ENCODE data around the gene UCN2. TPM values are rescaled to one million over a fixed set of nuclear protein-coding genes. Genes with fewer than 3 reads are reported as not detected.

UCN2 gene
- not detected for total RNA-seq

- ATAC-seq = no peak
- DNase-seq (ENCODE audit: low spot score) = no peak
These were observed at the start of gene UCN2 for GRCh38 chr3:48563382-48563918. UCN2 (minus strand) TSS chr3:48563781; CDS start chr3:48563124, 657 bp downstream.

GRCh38 chr3:48612309-48612708 lies 48.7 kb upstream of the UCN2 start:
- DNase-seq (ENCODE audit: low spot score) (no peak), ATAC-seq (no peak)

- DNase-seq (ENCODE audit: low spot score) (peak; percentile 95), ATAC-seq (peak; percentile 98)
These were observed 45.8 kb upstream of the UCN2 start, which contains the start of gene UQCRC1 for GRCh38 chr3:48609088-48610005. UQCRC1 (minus strand) TSS chr3:48609646; CDS start chr3:48609620, 26 bp downstream.

GRCh38 chr3:48607519-48607918 lies 43.9 kb upstream of the UCN2 start:
- ATAC-seq (no peak), DNase-seq (ENCODE audit: low spot score) (no peak)

GRCh38 chr3:48601622-48601994 lies 38.0 kb upstream of the UCN2 start:
- DNase-seq (ENCODE audit: low spot score) = no peak

GRCh38 chr3:48600711-48601621 lies 37.4 kb upstream of the UCN2 start:
- ATAC-seq (no peak), DNase-seq (ENCODE audit: low spot score) (no peak)

More at GRCh38 chr3:48601622-48601994, 38.0 kb upstream of the UCN2 start:
- no peak for ATAC-seq

- DNase-seq (ENCODE audit: low spot score) = no peak
- no peak for ATAC-seq
These were observed 36.1 kb upstream of the UCN2 start for GRCh38 chr3:48599509-48600285.

- no peak for ATAC-seq
These were observed 35.5 kb upstream of the UCN2 start for GRCh38 chr3:48599077-48599501.

GRCh38 chr3:48598323-48599076 lies 34.9 kb upstream of the UCN2 start:
- DNase-seq (ENCODE audit: low spot score) (no peak), ATAC-seq (no peak)

More at GRCh38 chr3:48599077-48599501, 35.5 kb upstream of the UCN2 start:
- DNase-seq (ENCODE audit: low spot score) = no peak

- no peak for DNase-seq (ENCODE audit: low spot score)
- ATAC-seq = peak; percentile 2
These were observed 33.8 kb upstream of the UCN2 start for GRCh38 chr3:48597408-48597800.

GRCh38 chr3:48596676-48597407 lies 33.3 kb upstream of the UCN2 start:
- DNase-seq (ENCODE audit: low spot score) = no peak
- peak; percentile 11 for ATAC-seq

- peak; percentile 9 for ATAC-seq
- no peak for DNase-seq (ENCODE audit: low spot score)
These were observed 32.6 kb upstream of the UCN2 start for GRCh38 chr3:48596157-48596556.

GRCh38 chr3:48595526-48596121 lies 32.0 kb upstream of the UCN2 start:
- DNase-seq (ENCODE audit: low spot score) (no peak), ATAC-seq (no peak)

GRCh38 chr3:48595075-48595525 lies 31.5 kb upstream of the UCN2 start, which contains the start of gene COL7A1:
COL7A1 (minus strand) TSS chr3:48595329; CDS start chr3:48595159, 170 bp downstream.
- ATAC-seq = no peak
- DNase-seq (ENCODE audit: low spot score) = no peak

GRCh38 chr3:48594417-48595049 lies 31.0 kb upstream of the UCN2 start:
- DNase-seq (ENCODE audit: low spot score) = no peak
- no peak for ATAC-seq

GRCh38 chr3:48593337-48593736 lies 29.8 kb upstream of the UCN2 start:
- DNase-seq (ENCODE audit: low spot score) (no peak), ATAC-seq (no peak)

GRCh38 chr3:48592519-48593087 lies 29.0 kb upstream of the UCN2 start:
- ATAC-seq (no peak), DNase-seq (ENCODE audit: low spot score) (no peak)

Data from left lobe of liver (tissue), 2 donors.